ENCODE data around the gene PRXL2B.
"Not testable (repeated sequence)": the region's sequence is repeated elsewhere in the genome, so short reads cannot be mapped to it uniquely, and the experiment has no call there.

Gene PRXL2B

GRCh38 chr1:2546515-2547209 is 39.9 kb upstream of the PRXL2B start:
- DNase-seq (ENCODE audit: extremely low read depth, low read depth) = no peak
- peak; percentile 2 for TF ChIP-seq CTCF (IDR thresholded peaks at IDR 0.05; ENCODE audit: low read depth, low read length)

GRCh38 chr1:2547210-2548067 is 39.1 kb upstream of the PRXL2B start:
- no peak for DNase-seq (ENCODE audit: extremely low read depth, low read depth)
- no peak for TF ChIP-seq CTCF (IDR thresholded peaks at IDR 0.05; ENCODE audit: low read depth, low read length)

- TF ChIP-seq CTCF (IDR thresholded peaks at IDR 0.05; ENCODE audit: low read depth, low read length) = peak; percentile 98
Measured at GRCh38 chr1:2548068-2548589, 38.4 kb upstream of the PRXL2B start.

GRCh38 chr1:2549367-2550029 is 37.1 kb upstream of the PRXL2B start:
- not testable (repeated sequence) for DNase-seq (ENCODE audit: extremely low read depth, low read depth)

More at GRCh38 chr1:2548068-2548589, 38.4 kb upstream of the PRXL2B start:
- DNase-seq (ENCODE audit: extremely low read depth, low read depth) = no peak

- DNase-seq (ENCODE audit: extremely low read depth, low read depth) = not testable (repeated sequence)
Measured at GRCh38 chr1:2550309-2550861, 36.2 kb upstream of the PRXL2B start.

GRCh38 chr1:2551544-2551943 is 35.0 kb upstream of the PRXL2B start:
- not testable (repeated sequence) for DNase-seq (ENCODE audit: extremely low read depth, low read depth)

- no peak for TF ChIP-seq CTCF (IDR thresholded peaks at IDR 0.05; ENCODE audit: low read depth, low read length)
- no peak for DNase-seq (ENCODE audit: extremely low read depth, low read depth)
Measured at GRCh38 chr1:2552189-2552588, 34.4 kb upstream of the PRXL2B start.

- not testable (repeated sequence) for DNase-seq (ENCODE audit: extremely low read depth, low read depth)
Measured at GRCh38 chr1:2553076-2553475, 33.5 kb upstream of the PRXL2B start.
